ENCODE results near the gene FAM241B.

FAM241B gene

DNA sequence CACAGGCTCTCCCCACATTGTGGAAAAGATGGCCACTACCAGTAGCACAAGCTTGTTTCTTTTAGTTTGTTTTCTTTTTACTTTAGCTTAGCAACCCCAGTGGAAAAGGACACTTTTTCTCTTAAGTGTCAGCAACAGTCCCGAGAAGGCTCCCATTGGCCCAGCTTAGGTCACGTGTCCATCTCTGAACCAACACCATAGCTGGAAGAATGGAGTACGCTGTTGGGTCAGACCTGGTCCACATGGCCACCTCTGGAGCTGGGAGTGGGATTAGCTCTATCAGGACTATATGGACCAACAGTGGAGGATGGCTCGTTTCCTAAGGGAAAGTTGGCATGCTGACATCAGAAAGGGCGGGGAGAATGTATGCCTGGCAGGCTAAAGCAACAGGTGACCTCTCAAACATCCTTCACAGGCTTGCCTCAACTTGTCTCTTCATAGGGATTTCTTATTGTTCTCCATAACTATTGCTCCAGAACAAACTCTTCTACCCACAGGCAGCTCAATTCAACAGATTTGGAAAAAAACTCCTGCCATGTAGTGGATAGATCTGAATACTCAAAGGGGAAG, 29.2 kb upstream of the FAM241B start:
- Histone ChIP-seq H2AFZ (no peak overlapping the region), H3K27me3 (ENCODE audit: control insufficient read depth, insufficient read depth, low read length) (no peaks in the 10 kb centered on the region), H3K4me2 (ENCODE audit: low read length) (no peak overlapping the region), H3K9me3 (ENCODE audit: control insufficient read depth, low read length) (peaks cover 3% of the 10 kb centered on the region), H3K4me1 (no peaks in the 10 kb centered on the region), H3K79me2 (no peaks in the 10 kb centered on the region), H3K36me3 (ENCODE audit: control insufficient read depth, insufficient read depth, low read length) (no peaks in the 10 kb centered on the region), H3K9ac (no peak overlapping the region), H3K27ac (no peak overlapping the region), H3K4me3 (ENCODE audit: low read depth, low read length) (no peak overlapping the region)
- TF ChIP-seq, protein P1, sequence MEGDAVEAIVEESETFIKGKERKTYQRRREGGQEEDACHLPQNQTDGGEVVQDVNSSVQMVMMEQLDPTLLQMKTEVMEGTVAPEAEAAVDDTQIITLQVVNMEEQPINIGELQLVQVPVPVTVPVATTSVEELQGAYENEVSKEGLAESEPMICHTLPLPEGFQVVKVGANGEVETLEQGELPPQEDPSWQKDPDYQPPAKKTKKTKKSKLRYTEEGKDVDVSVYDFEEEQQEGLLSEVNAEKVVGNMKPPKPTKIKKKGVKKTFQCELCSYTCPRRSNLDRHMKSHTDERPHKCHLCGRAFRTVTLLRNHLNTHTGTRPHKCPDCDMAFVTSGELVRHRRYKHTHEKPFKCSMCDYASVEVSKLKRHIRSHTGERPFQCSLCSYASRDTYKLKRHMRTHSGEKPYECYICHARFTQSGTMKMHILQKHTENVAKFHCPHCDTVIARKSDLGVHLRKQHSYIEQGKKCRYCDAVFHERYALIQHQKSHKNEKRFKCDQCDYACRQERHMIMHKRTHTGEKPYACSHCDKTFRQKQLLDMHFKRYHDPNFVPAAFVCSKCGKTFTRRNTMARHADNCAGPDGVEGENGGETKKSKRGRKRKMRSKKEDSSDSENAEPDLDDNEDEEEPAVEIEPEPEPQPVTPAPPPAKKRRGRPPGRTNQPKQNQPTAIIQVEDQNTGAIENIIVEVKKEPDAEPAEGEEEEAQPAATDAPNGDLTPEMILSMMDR (IDR thresholded peaks at IDR 0.05) = no peak

DNA sequence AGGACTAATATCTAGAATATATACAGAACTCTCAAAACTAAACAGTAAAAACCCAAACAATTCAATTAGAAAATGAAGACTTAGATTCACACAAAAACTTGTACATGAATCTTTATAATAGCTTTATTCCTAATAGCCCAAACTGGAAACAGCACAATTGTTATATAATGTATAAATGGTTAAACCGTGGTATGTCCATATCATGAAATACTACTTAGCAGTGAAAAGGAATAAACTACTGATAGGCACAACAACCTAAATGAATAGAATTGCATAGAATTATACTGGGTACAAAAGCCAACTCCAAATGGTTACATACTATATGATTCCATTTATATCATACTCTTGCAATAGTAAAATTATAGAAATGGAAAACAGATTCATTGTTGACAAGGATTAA, 21.0 kb upstream of the FAM241B start:
- H3K9ac ChIP-seq = no peak overlapping the region
- H3K4me1 ChIP-seq = no peaks in the 10 kb centered on the region
- no peaks in the 10 kb centered on the region for H3K79me2 ChIP-seq
- no peaks in the 10 kb centered on the region for H3K36me3 ChIP-seq (ENCODE audit: control insufficient read depth, insufficient read depth, low read length)
- H3K4me3 ChIP-seq (ENCODE audit: low read depth, low read length) = no peak overlapping the region
- H3K9me3 ChIP-seq (ENCODE audit: control insufficient read depth, low read length) = no peaks in the 10 kb centered on the region
- H3K4me2 ChIP-seq (ENCODE audit: low read length) = no peak overlapping the region
- H3K27me3 ChIP-seq (ENCODE audit: control insufficient read depth, insufficient read depth, low read length) = no peaks in the 10 kb centered on the region
- TF ChIP-seq, protein P1 (IDR thresholded peaks at IDR 0.05) = no peak
- no peak overlapping the region for H3K27ac ChIP-seq
- no peak overlapping the region for H2AFZ ChIP-seq

DNA sequence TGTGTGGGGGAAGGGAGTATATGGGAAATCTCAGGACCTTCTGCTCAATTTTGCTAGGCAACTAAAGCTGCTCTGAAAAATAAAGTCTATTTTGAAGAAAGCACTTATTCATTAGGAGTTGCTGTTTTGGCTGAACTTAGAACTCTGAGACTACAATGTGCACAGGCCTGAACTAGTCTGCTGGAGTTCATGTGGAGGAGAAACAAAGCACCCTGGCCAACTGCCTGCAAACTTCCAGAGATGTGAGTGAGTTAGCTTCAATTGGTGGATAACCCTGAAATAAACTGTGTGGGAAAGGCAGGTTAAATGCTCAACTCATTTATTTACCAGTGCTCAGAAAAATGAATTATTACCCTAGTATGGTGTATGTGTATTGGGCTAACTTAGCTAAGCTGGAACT, 17.3 kb upstream of the FAM241B start:
- Histone ChIP-seq H3K9ac (no peak overlapping the region), H3K4me3 (ENCODE audit: low read depth, low read length) (no peak overlapping the region), H3K79me2 (no peaks in the 10 kb centered on the region), H3K4me1 (no peaks in the 10 kb centered on the region), H2AFZ (no peak overlapping the region), H3K9me3 (ENCODE audit: control insufficient read depth, low read length) (no peaks in the 10 kb centered on the region), H3K27ac (no peak overlapping the region), H3K27me3 (ENCODE audit: control insufficient read depth, insufficient read depth, low read length) (no peaks in the 10 kb centered on the region), H3K36me3 (ENCODE audit: control insufficient read depth, insufficient read depth, low read length) (no peaks in the 10 kb centered on the region), H3K4me2 (ENCODE audit: low read length) (no peak overlapping the region)
- TF ChIP-seq, protein P1 (IDR thresholded peaks at IDR 0.05) = no peak

DNA sequence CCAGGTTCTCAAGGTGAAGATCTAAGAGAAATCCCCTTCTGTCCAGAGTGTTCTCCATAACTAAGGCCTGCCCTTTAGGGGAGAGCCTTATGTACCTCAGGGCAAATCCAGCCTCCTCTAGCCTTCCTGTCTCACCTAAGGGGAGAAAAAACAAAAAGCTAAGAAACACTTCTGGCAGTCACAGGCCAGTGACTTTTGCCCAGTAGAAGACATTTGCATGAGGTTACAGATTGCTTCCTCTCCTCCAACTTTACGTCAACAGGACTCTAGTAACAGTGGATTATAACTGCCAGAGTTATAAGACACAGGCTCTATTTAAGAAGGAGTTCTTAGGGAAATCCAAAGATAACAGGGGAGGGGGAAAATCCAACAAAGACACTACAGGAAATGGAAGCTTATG, 15.9 kb upstream of the FAM241B start:
- no peaks in the 10 kb centered on the region for H3K9me3 ChIP-seq (ENCODE audit: control insufficient read depth, low read length)
- H3K79me2 ChIP-seq = no peaks in the 10 kb centered on the region
- H3K4me2 ChIP-seq (ENCODE audit: low read length) = no peak overlapping the region
- no peaks in the 10 kb centered on the region for H3K4me1 ChIP-seq
- TF ChIP-seq, protein P1 (IDR thresholded peaks at IDR 0.05) = no peak
- H3K9ac ChIP-seq = no peak overlapping the region
- H3K27ac ChIP-seq = no peak overlapping the region
- H3K4me3 ChIP-seq (ENCODE audit: low read depth, low read length) = no peak overlapping the region
- H3K36me3 ChIP-seq (ENCODE audit: control insufficient read depth, insufficient read depth, low read length) = no peaks in the 10 kb centered on the region
- H2AFZ ChIP-seq = no peak overlapping the region
- H3K27me3 ChIP-seq (ENCODE audit: control insufficient read depth, insufficient read depth, low read length) = no peaks in the 10 kb centered on the region

DNA sequence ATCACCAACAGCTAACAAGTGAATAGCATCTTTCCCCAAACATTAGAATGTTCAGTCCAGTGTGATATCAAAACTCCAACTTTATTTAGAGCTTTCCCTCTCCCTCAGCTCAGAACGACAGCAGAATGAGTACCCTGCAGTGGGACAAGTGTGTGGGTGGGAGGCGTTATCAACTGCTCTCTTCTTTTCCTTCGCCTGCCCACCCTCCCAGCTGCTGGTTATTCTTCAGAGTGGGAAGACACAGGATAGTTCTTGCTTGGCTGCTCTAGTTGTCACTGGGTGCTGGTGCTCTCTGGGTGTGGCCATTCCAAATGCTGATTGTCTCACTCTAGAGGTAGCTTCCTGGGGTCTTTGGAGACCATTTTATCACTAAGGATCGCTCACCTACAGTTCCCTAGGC, 13.7 kb upstream of the FAM241B start:
- no peak overlapping the region for H3K4me3 ChIP-seq (ENCODE audit: low read depth, low read length)
- no peaks in the 10 kb centered on the region for H3K36me3 ChIP-seq (ENCODE audit: control insufficient read depth, insufficient read depth, low read length)
- no peak overlapping the region for H3K4me2 ChIP-seq (ENCODE audit: low read length)
- H3K79me2 ChIP-seq = no peaks in the 10 kb centered on the region
- no peak overlapping the region for H2AFZ ChIP-seq
- H3K9me3 ChIP-seq (ENCODE audit: control insufficient read depth, low read length) = no peaks in the 10 kb centered on the region
- no peak overlapping the region for H3K27ac ChIP-seq
- TF ChIP-seq, protein P1 (IDR thresholded peaks at IDR 0.05) = no peak
- no peaks in the 10 kb centered on the region for H3K27me3 ChIP-seq (ENCODE audit: control insufficient read depth, insufficient read depth, low read length)
- H3K4me1 ChIP-seq = no peaks in the 10 kb centered on the region
- H3K9ac ChIP-seq = no peak overlapping the region
